Measurements from ENCODE around the gene TBCEL. TPM values are rescaled to one million over a fixed set of nuclear protein-coding genes. Genes with fewer than 3 reads are reported as not detected.

The TBCEL gene
- total and polyA plus RNA-seq, 2 donors (not counting 3 experiments of a cell fraction or from before 2014, with no cell fraction given), result 5.6 to 19.5 TPM

DNA sequence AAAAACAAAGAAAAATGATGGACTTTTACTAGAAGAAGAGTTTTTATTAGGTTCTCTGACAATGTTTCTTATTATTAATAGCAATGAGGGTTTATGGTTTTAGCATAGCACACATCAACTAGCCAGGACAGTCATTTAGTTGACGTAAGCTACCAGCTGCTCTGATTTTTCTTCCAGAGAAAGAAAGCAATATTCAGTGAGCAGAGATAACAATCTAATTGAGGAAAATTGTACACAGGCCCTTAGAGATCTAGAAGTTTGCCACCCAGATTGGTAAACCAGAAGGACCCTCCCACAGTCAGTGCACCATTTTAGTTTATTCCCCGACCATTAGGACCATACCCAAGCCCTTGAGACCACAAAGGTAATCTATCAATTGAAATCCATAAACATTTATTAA lies 28.7 kb upstream of the TBCEL start:
- dilution Hi-C loops (cut with MboI; ENCODE audit: extremely low pct_ligation_motif_present, low sequenced_read_pairs), result no loop called here
- no TSS peak for BruUV-seq (replicated peaks)
- H3K27ac ChIP-seq (ENCODE audit: insufficient read depth, low read depth, low read length), result no peak overlapping the region
- no peak overlapping the region for H3K9ac ChIP-seq (replicated peaks; ENCODE audit: extremely low read depth, insufficient read depth, low read length)
- H3K27me3 ChIP-seq (ENCODE audit: control insufficient read depth in 2 of 2, insufficient read depth in 2 of 2, low read length in 2 of 2), result peaks cover 0 to 4% of the 10 kb centered on the region in 2 experiments
- no peaks in the 10 kb centered on the region for H3K9me1 ChIP-seq (replicated peaks; ENCODE audit: control insufficient read depth, extremely low read depth, insufficient read depth, low read length)
- ChIA-PET POLR2A (no interaction called here), CTCF (interaction anchor here (1.0 kb wide), 1 partner anchor 54 kb away, joined by 3 read pairs; no protein-coding TSS in a partner anchor)
- no peak overlapping the region for H2AFZ ChIP-seq (ENCODE audit: low read depth, low read length)
- no peaks in the 10 kb centered on the region for H3K79me2 ChIP-seq (ENCODE audit: control insufficient read depth, insufficient read depth, low read length)
- TF ChIP-seq FOS (IDR thresholded peaks at IDR 0.05; ENCODE audit: borderline replicate concordance, insufficient read depth, low read length) (no peak), JUN (IDR thresholded peaks at IDR 0.05; ENCODE audit: borderline replicate concordance, insufficient read depth, insufficient read length, low read depth) (no peak), POLR2AphosphoS5 (IDR thresholded peaks at IDR 0.05; ENCODE audit: insufficient read depth, low read depth, low read length) (no peak), EZH2 (IDR thresholded peaks at IDR 0.05; ENCODE audit: borderline replicate concordance, low read depth, low read length, severe bottlenecking) (no peak), POLR2A (IDR thresholded peaks at IDR 0.05; ENCODE audit: low read depth, low read length) (no peak), CTCF (IDR thresholded peaks at IDR 0.05; ENCODE audit: extremely low read depth in 1 of 2, insufficient read depth in 1 of 2, low read depth in 1 of 2, low read length in 2 of 2) (no peak), GATA2 (IDR thresholded peaks at IDR 0.05; ENCODE audit: insufficient read depth, insufficient read length, low read depth, low read length) (no peak), MYC (IDR thresholded peaks at IDR 0.05; ENCODE audit: low read depth, low read length) (no peak)
- TF ChIP-seq, protein P1, sequence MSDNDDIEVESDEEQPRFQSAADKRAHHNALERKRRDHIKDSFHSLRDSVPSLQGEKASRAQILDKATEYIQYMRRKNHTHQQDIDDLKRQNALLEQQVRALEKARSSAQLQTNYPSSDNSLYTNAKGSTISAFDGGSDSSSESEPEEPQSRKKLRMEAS (IDR thresholded peaks at IDR 0.05; ENCODE audit: insufficient read depth, insufficient read length), result no peak
- H3K4me3 ChIP-seq (replicated peaks in 1 of 3; ENCODE audit: insufficient read depth in 1 of 3, low read depth in 1 of 3, low read length in 3 of 3), result no peak overlapping the region
- H3K36me3 ChIP-seq (ENCODE audit: control insufficient read depth in 2 of 2, extremely low read depth in 1 of 2, insufficient read depth in 2 of 2, low read length in 2 of 2), result no peaks in the 10 kb centered on the region
- H3K9me3 ChIP-seq (replicated peaks; ENCODE audit: control insufficient read depth, insufficient read depth, low read length), result no peaks in the 10 kb centered on the region
- H3K4me1 ChIP-seq (ENCODE audit: control insufficient read depth, extremely low read depth, insufficient read depth, low read length), result no peaks in the 10 kb centered on the region
- no peak for DNase-seq (ENCODE audit: low read depth, low spot score)
- no peaks in the 10 kb centered on the region for H4K20me1 ChIP-seq (replicated peaks; ENCODE audit: control insufficient read depth, extremely low read depth, insufficient read depth, low read length)
- H3K4me2 ChIP-seq (ENCODE audit: insufficient read depth, low read length), result no peak overlapping the region
- FAIRE-seq, result no peak
- intact Hi-C loops (cut with micrococcal nuclease), result no loop called here

Measured in endothelial cell of umbilical vein (primary cell).